ENCODE data around the gene CPNE7.

CPNE7 gene

DNA sequence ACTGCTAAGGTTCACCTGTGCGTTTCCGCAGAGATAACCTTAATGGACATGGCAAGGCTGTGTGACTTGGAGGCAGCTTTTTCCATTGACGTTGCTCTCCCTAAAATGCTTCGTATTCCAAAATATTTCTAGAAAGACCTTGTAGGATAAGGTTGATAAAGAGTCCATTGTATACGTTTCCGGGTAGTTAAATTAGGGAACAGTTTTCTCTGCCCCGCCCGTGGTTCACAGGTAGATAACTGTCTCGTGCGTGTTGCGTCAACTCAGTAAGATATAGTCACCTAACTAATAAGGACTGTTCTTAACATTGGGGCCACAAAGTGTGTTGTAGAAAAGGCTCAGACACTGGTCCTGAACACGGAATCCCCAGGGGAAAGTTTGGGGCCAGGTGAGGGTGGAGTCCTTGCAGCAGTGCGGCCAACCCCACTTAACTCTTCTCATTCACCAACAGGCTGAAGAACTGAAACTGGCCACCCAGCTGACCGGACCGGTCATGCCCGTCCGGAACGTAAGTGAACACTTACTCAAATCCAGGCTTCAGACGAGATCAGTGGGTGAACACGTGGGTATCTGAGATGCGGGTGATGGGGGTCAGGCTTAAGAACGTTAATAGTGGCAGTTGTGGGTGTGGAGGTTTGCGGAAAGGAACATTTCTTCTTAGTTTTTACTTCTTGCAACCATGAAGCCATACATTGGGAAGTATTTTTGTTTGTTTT, 13.5 kb upstream of the CPNE7 start:
- Histone ChIP-seq H3K27me3 (replicated peaks) (no peaks in the 10 kb centered on the region), H3K4me3 (ENCODE audit: low read depth, low read length) (peak overlapping the region; percentile 86), H3K36me3 (replicated peaks) (peaks cover 46% of the 10 kb centered on the region), H3K27ac (no peak overlapping the region)
- TF ChIP-seq, protein P1, sequence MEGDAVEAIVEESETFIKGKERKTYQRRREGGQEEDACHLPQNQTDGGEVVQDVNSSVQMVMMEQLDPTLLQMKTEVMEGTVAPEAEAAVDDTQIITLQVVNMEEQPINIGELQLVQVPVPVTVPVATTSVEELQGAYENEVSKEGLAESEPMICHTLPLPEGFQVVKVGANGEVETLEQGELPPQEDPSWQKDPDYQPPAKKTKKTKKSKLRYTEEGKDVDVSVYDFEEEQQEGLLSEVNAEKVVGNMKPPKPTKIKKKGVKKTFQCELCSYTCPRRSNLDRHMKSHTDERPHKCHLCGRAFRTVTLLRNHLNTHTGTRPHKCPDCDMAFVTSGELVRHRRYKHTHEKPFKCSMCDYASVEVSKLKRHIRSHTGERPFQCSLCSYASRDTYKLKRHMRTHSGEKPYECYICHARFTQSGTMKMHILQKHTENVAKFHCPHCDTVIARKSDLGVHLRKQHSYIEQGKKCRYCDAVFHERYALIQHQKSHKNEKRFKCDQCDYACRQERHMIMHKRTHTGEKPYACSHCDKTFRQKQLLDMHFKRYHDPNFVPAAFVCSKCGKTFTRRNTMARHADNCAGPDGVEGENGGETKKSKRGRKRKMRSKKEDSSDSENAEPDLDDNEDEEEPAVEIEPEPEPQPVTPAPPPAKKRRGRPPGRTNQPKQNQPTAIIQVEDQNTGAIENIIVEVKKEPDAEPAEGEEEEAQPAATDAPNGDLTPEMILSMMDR (IDR thresholded peaks at IDR 0.05; ENCODE audit: low read depth, low read length, missing control alignments), result no peak
- in situ Hi-C loops (cut with HindIII; ENCODE audit: low pct_ligation_motif_present, low sequenced_read_pairs), result no loop called here
- DNase-seq, result no peak

DNA sequence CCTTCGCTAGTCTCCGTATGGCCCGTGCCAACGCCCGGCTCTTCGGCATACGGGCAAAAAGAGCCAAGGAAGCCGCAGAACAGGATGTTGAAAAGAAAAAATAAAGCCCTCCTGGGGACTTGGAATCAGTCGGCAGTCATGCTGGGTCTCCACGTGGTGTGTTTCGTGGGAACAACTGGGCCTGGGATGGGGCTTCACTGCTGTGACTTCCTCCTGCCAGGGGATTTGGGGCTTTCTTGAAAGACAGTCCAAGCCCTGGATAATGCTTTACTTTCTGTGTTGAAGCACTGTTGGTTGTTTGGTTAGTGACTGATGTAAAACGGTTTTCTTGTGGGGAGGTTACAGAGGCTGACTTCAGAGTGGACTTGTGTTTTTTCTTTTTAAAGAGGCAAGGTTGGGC, 12.6 kb upstream of the CPNE7 start:
- TF ChIP-seq, protein P1 (IDR thresholded peaks at IDR 0.05; ENCODE audit: low read depth, low read length, missing control alignments), result no peak
- Histone ChIP-seq H3K27me3 (replicated peaks) (no peaks in the 10 kb centered on the region), H3K4me3 (ENCODE audit: low read depth, low read length) (peak overlapping the region; percentile 86), H3K36me3 (replicated peaks) (peaks cover 43% of the 10 kb centered on the region), H3K27ac (no peak overlapping the region)
- DNase-seq, result no peak
- in situ Hi-C loops (cut with HindIII; ENCODE audit: low pct_ligation_motif_present, low sequenced_read_pairs), result no loop called here

DNA sequence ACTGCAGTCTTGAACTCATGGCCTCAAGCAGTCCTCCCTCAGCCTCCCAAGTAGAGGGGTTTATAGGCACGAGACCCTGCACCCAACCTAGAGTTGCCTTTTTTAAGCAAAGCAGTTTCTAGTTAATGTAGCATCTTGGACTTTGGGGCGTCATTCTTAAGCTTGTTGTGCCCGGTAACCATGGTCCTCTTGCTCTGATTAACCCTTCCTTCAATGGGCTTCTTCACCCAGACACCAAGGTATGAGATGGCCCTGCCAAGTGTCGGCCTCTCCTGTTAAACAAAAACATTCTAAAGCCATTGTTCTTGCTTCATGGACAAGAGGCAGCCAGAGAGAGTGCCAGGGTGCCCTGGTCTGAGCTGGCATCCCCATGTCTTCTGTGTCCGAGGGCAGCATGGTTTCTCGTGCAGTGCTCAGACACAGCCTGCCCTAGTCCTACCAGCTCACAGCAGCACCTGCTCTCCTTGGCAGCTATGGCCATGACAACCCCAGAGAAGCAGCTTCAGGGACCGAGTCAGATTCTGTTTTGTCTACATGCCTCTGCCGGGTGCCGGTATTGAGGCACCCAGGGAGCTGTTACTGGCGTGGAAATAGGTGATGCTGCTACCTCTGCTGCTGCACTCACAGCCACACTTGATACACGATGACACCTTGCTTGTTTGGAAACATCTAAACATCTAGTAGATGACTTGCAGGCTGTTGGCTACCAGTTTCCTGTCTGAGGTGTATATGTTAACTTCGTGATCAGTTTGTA, 11.7 kb upstream of the CPNE7 start:
- Histone ChIP-seq H3K4me3 (ENCODE audit: low read depth, low read length) (peak overlapping the region; percentile 17), H3K27ac (no peak overlapping the region), H3K36me3 (replicated peaks) (peaks cover 43% of the 10 kb centered on the region), H3K27me3 (replicated peaks) (no peaks in the 10 kb centered on the region)
- no peak for DNase-seq
- in situ Hi-C loops (cut with HindIII; ENCODE audit: low pct_ligation_motif_present, low sequenced_read_pairs), result no loop called here
- TF ChIP-seq, protein P1 (IDR thresholded peaks at IDR 0.05; ENCODE audit: low read depth, low read length, missing control alignments), result no peak

DNA sequence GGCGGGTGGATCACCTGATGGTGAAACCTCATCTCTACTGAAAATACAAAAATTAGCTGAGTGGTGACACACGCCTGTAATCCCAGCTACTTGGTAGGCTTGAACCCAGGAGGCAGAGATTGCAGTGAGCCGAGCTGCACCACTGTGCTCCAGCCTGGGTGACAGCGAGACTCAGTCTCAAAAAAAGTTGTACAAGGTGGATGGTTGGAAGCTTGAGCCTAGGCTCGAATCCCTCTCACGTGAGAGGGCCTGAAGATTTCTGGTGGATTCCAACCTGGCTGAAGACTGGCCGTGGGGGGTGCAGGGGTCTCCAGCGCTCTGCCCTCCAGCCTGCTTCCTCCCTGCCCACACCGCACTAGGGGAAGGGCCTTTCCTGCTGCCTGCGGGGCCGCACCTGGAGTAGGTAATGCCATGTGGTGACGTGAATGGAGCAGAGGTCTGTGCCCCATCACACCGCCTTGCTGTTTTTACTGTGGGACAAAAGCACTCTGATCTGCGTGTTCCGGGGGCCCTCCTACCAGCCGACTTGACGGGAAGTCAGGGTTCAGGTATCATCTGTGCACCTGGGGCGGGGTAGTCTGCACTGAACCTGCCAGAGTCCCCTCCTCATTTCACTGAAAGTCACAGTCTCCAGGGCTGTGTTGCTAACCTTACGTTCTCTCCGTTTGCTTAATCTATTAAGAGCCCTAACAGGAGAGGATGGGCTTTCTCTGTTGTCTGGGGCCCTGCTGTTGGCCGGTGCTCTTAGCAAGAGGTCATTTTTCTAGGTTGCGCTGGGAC, 10.9 kb upstream of the CPNE7 start:
- Histone ChIP-seq H3K27me3 (replicated peaks) (no peaks in the 10 kb centered on the region), H3K27ac (no peak overlapping the region), H3K36me3 (replicated peaks) (peaks cover 43% of the 10 kb centered on the region), H3K4me3 (ENCODE audit: low read depth, low read length) (no peak overlapping the region)
- DNase-seq, result no peak
- in situ Hi-C loops (cut with HindIII; ENCODE audit: low pct_ligation_motif_present, low sequenced_read_pairs), result no loop called here
- TF ChIP-seq, protein P1 (IDR thresholded peaks at IDR 0.05; ENCODE audit: low read depth, low read length, missing control alignments), result no peak

DNA sequence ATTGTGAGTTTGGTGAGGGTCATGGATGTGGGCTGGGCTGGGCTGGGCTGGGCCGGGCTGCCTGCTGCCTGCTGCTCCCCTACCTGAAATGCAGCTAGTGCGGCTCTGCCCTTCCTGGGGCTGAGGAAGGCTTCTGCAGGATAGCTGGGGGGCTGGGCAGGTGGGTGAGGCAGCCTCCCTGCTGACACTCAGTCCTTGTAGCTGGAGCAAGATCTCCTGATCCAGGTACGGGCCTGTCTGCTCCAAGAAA, 10.4 kb upstream of the CPNE7 start:
- TF ChIP-seq, protein P1 (IDR thresholded peaks at IDR 0.05; ENCODE audit: low read depth, low read length, missing control alignments), result no peak

More for the DNA sequence above, 10.4 kb upstream of the CPNE7 start:
- peaks cover 43% of the 10 kb centered on the region for H3K36me3 ChIP-seq (replicated peaks)
- no peaks in the 10 kb centered on the region for H3K27me3 ChIP-seq (replicated peaks)
- no peak overlapping the region for H3K4me3 ChIP-seq (ENCODE audit: low read depth, low read length)
- in situ Hi-C loops (cut with HindIII; ENCODE audit: low pct_ligation_motif_present, low sequenced_read_pairs), result no loop called here
- no peak overlapping the region for H3K27ac ChIP-seq
- no peak for DNase-seq

All from brain microvascular endothelial cell (primary cell).